Renal pelvis (tissue), 4 donors: Measurements from ENCODE around the gene MEGF10. TPM values are rescaled to one million over a fixed set of nuclear protein-coding genes. Genes with fewer than 3 reads are reported as not detected.

Source experiments
- DNase-seq: peaks from one replicate; pipeline ENCODE4 v3.0.0-alpha.2; 2013
- polyA plus RNA-seq, 3 donors: library from polyadenylated mRNA; unstranded; fragments of 120-200 nt; gene quantifications; one replicate each; pipeline ENCODE4 v1.2.1, GENCODE V29; 2013; ENCODE audit not compliant: insufficient read length in 3 of 3

Gene MEGF10
- polyA plus RNA-seq, 3 donors, result 0.70 to 0.99 (median 0.83) TPM

GRCh38 chr5:127409921-127410675 lies 119.5 kb downstream of the MEGF10 start:
- DNase-seq, result no peak

- DNase-seq, result no peak
These were observed 120.4 kb downstream of the MEGF10 start for GRCh38 chr5:127410959-127411358.

GRCh38 chr5:127411381-127411780 lies 120.8 kb downstream of the MEGF10 start:
- no peak for DNase-seq

- DNase-seq, result no peak
These were observed 122.1 kb downstream of the MEGF10 start for GRCh38 chr5:127412698-127413097.

GRCh38 chr5:127415034-127415433 lies 124.4 kb downstream of the MEGF10 start:
- DNase-seq, result no peak

GRCh38 chr5:127416906-127417305 lies 126.3 kb downstream of the MEGF10 start:
- DNase-seq, result no peak

- DNase-seq, result no peak
These were observed 126.9 kb downstream of the MEGF10 start for GRCh38 chr5:127417528-127417927.

GRCh38 chr5:127418367-127418766 lies 127.8 kb downstream of the MEGF10 start:
- no peak for DNase-seq

GRCh38 chr5:127418974-127419682 lies 128.5 kb downstream of the MEGF10 start:
- DNase-seq, result no peak

- no peak for DNase-seq
These were observed 129.2 kb downstream of the MEGF10 start for GRCh38 chr5:127419683-127420257.

- no peak for DNase-seq
These were observed 130.2 kb downstream of the MEGF10 start for GRCh38 chr5:127420758-127421157.

GRCh38 chr5:127421471-127421870 lies 130.9 kb downstream of the MEGF10 start:
- no peak for DNase-seq

- no peak for DNase-seq
These were observed 132.7 kb downstream of the MEGF10 start for GRCh38 chr5:127423173-127423798.

GRCh38 chr5:127425037-127425436 lies 134.4 kb downstream of the MEGF10 start:
- peak; percentile 16 for DNase-seq

GRCh38 chr5:127425868-127426267 lies 135.3 kb downstream of the MEGF10 start:
- no peak for DNase-seq

GRCh38 chr5:127426661-127427060 lies 136.1 kb downstream of the MEGF10 start:
- DNase-seq, result no peak

- DNase-seq, result no peak
These were observed 137.7 kb downstream of the MEGF10 start for GRCh38 chr5:127428276-127428675.

GRCh38 chr5:127428748-127429147 lies 138.2 kb downstream of the MEGF10 start:
- DNase-seq, result peak; percentile 19

GRCh38 chr5:127429928-127430327 lies 139.3 kb downstream of the MEGF10 start:
- DNase-seq, result no peak

GRCh38 chr5:127430627-127431026 lies 140.0 kb downstream of the MEGF10 start:
- no peak for DNase-seq

- DNase-seq, result peak; percentile 14
These were observed 141.5 kb downstream of the MEGF10 start for GRCh38 chr5:127431977-127432585.

GRCh38 chr5:127433526-127433925 lies 142.9 kb downstream of the MEGF10 start:
- no peak for DNase-seq
